OCI-LY3 (cell line): Measurements from ENCODE around the gene MGST1.

Experiments used
- H2AFZ ChIP-seq: fragments of 200-600, 300-600 bp; shearing (Covaris generic); 2 replicates; pipeline ENCODE4 v1.6.0; 2014; ENCODE audit warnings: antibody characterized with exemption, low read depth, low read length
- H3K27ac ChIP-seq: fragments of 200-600, 300-600 bp; sonication (generic); 2 replicates; pipeline ENCODE4 v1.5.1; 2014; ENCODE audit warnings: mild to moderate bottlenecking, low read length, moderate library complexity, mixed read lengths
- H3K27me3 ChIP-seq: fragments of 200-600, 300-600 bp; sonication (generic); 2 replicates; pipeline ENCODE4 v1.6.1; 2014; ENCODE audit warnings: low read depth, low read length, mixed read lengths
- H3K36me3 ChIP-seq: fragments of 200-600, 300-600 bp; sonication (generic); replicated peaks from 2 replicates; pipeline ENCODE3; 2014; ENCODE audit warnings: low read depth, low read length, mixed read lengths
- H3K4me1 ChIP-seq: fragments of 300-600, 200-600 bp; sonication (generic); 2 replicates; pipeline ENCODE4 v1.6.1; 2014; ENCODE audit warnings: low read length, mixed read lengths
- H3K4me2 ChIP-seq: fragments of 200-600, 300-600 bp; sonication (generic); 2 replicates; pipeline ENCODE4 v1.6.1; 2014; ENCODE audit warnings: low read length, mixed read lengths
- H3K4me3 ChIP-seq: fragments of 300-600, 200-600 bp; sonication (generic); 2 replicates; pipeline ENCODE4 v1.5.1; 2014; ENCODE audit warnings: antibody characterized with exemption, mild to moderate bottlenecking, low read length, moderate library complexity
- H3K79me2 ChIP-seq: fragments of 300-600, 200-600 bp; shearing (Covaris generic); 2 replicates; pipeline ENCODE4 v1.6.1; 2014; ENCODE audit warnings: mild to moderate bottlenecking, low read length, mixed read lengths
- H3K9ac ChIP-seq: fragments of 300-600, 200-600 bp; shearing (Covaris generic); 2 replicates; pipeline ENCODE4 v1.6.0; 2014; ENCODE audit warnings: mild to moderate bottlenecking, low read length, moderate library complexity
- H3K9me3 ChIP-seq: fragments of 200-600, 300-600 bp; shearing (Covaris generic); 2 replicates; pipeline ENCODE4 v1.6.1; 2014; ENCODE audit warnings: low read length, mixed read lengths; ENCODE audit not compliant: insufficient read depth
- H4K20me1 ChIP-seq: fragments of 200-600, 300-600 bp; sonication (generic); 2 replicates; pipeline ENCODE4 v1.6.1; 2016; ENCODE audit warnings: low read length, mixed read lengths; ENCODE audit not compliant: insufficient read depth
- CTCF ChIP-seq: fragments of 200-600, 300-600 bp; sonication (generic); IDR thresholded peaks from 2 replicates; pipeline ENCODE4 v1.5.1; 2014; ENCODE audit warnings: antibody characterized with exemption, low read length, low read depth
- EZH2phosphoT487 ChIP-seq: fragments of 200-600 bp; shearing (Covaris generic); IDR thresholded peaks from 2 replicates; pipeline ENCODE4 v1.6.1; 2018; ENCODE audit warnings: antibody characterized with exemption, mixed run types, low read depth

MGST1 gene

GRCh38 chr12:16303939-16304338, 43.5 kb upstream of the MGST1 start:
- H4K20me1 ChIP-seq = no peaks in the 10 kb centered on the region
- no peaks in the 10 kb centered on the region for H3K4me1 ChIP-seq
- no peak overlapping the region for H3K27ac ChIP-seq
- H3K79me2 ChIP-seq = no peaks in the 10 kb centered on the region
- H3K4me3 ChIP-seq = no peak overlapping the region
- peaks cover 3% of the 10 kb centered on the region for H3K36me3 ChIP-seq
- peaks cover 8% of the 10 kb centered on the region; the same call in 1 of the 2 replicates for H3K9me3 ChIP-seq
- H3K27me3 ChIP-seq = no peaks in the 10 kb centered on the region
- H2AFZ ChIP-seq = no peak overlapping the region
- TF ChIP-seq EZH2phosphoT487 = no peak
- TF ChIP-seq CTCF = no peak
- no peak overlapping the region for H3K9ac ChIP-seq
- H3K4me2 ChIP-seq = no peak overlapping the region

DNA sequence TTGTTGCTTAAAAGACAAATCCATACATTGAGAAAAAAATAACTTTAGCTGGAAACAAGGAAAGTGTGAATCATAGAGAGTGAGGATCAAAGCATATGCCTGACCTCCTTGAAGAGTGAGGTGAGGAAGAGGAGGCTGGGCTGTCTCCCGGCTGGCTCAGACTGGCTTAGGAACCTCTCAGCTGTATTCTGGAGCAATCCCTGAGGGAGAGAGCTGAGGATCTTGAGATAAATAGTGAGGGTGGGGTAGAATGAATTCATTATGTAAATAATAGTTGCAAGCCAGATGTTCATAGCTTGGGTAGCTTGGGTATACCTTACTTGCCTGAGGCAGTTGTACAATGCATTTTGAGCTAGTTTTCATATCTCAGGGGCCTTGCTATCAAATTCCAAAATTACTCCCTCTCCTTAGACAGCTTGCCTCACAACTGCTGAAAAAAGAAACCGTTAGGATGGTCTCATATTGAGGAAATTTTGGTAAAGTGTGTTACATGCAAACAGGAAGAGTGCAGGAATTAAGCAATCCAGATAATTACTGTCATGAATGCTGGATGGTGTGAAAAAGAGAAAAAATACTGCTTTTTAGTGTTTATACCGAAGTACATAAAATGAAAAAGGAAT, 39.5 kb upstream of the MGST1 start:
- H3K9me3 ChIP-seq = peaks cover 20% of the 10 kb centered on the region
- TF ChIP-seq CTCF (no peak), EZH2phosphoT487 (no peak)
- H3K4me1 ChIP-seq = no peaks in the 10 kb centered on the region
- H3K9ac ChIP-seq = no peak overlapping the region
- H2AFZ ChIP-seq = no peak overlapping the region
- H3K27me3 ChIP-seq = no peaks in the 10 kb centered on the region
- H3K27ac ChIP-seq = no peak overlapping the region
- H3K4me2 ChIP-seq = no peak overlapping the region
- H3K79me2 ChIP-seq = no peaks in the 10 kb centered on the region
- no peaks in the 10 kb centered on the region for H4K20me1 ChIP-seq
- H3K4me3 ChIP-seq = no peak overlapping the region
- H3K36me3 ChIP-seq = peaks cover 3% of the 10 kb centered on the region

DNA sequence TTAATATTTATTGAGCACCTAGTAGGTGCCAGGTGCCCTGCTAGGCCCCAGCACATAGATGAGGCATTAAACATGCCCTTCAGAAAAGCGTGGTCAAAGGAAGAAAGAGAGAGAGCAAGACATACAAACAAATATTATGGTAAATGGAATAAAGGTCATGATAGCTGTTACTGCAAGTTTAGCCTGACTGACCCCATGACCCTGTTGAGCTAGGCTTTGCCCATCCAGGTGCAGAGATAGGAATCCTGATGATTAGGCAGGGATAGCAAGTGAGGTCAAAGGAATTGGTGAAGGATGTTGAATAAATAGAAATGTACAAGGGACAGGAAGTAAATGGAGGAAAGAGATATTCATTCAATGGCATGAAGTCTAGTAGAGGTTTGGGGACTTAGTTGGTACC, 36.5 kb upstream of the MGST1 start:
- no peaks in the 10 kb centered on the region for H4K20me1 ChIP-seq
- TF ChIP-seq CTCF (no peak), EZH2phosphoT487 (no peak)
- H3K9me3 ChIP-seq = peaks cover 20% of the 10 kb centered on the region
- no peak overlapping the region for H3K4me3 ChIP-seq
- H2AFZ ChIP-seq = no peak overlapping the region
- H3K4me2 ChIP-seq = no peak overlapping the region
- no peak overlapping the region for H3K27ac ChIP-seq
- no peaks in the 10 kb centered on the region for H3K27me3 ChIP-seq
- no peaks in the 10 kb centered on the region for H3K79me2 ChIP-seq
- H3K36me3 ChIP-seq = peaks cover 3% of the 10 kb centered on the region
- H3K9ac ChIP-seq = no peak overlapping the region
- no peaks in the 10 kb centered on the region for H3K4me1 ChIP-seq

GRCh38 chr12:16323010-16323409, 24.4 kb upstream of the MGST1 start:
- Histone ChIP-seq H3K27me3 (no peaks in the 10 kb centered on the region), H3K4me3 (no peak overlapping the region), H4K20me1 (no peaks in the 10 kb centered on the region), H3K9me3 (no peaks in the 10 kb centered on the region), H3K4me1 (no peaks in the 10 kb centered on the region), H2AFZ (no peak overlapping the region), H3K79me2 (no peaks in the 10 kb centered on the region), H3K4me2 (no peak overlapping the region), H3K36me3 (no peaks in the 10 kb centered on the region), H3K9ac (no peak overlapping the region), H3K27ac (no peak overlapping the region)
- TF ChIP-seq CTCF (no peak), EZH2phosphoT487 (no peak)
